Caco-2 (cell line): ENCODE results near the gene IFT20. TPM values are rescaled to one million over a fixed set of nuclear protein-coding genes. Genes with fewer than 3 reads are reported as not detected.

Experiments used
- BruUV-seq: library from RNA; stranded (reverse); fragments of 400-500 nt; replicated peaks from 2 replicates; lab custom pipeline; 2021; lab: Mats Ljungman, UMichigan
- CTCF ChIA-PET: fragments of 300-600 bp; sonication (Branson Sonifier 250); formaldehyde crosslinking; loops from one replicate; lab custom pipeline; 2022; ENCODE audit warnings: antibody characterized with exemption; lab: Charles Lee
- POLR2A ChIA-PET: fragments of 300-600 bp; sonication (Branson Sonifier 250); formaldehyde crosslinking; loops from one replicate; lab custom pipeline; 2022; ENCODE audit warnings: antibody characterized with exemption; lab: Charles Lee
- DNase-seq, 2 experiments: peaks; one replicate each; pipeline versions ENCODE4 v3.0.0 to v3.0.0-alpha.2; 2020 to 2022
- H3K27me3 ChIP-seq: replicated peaks from 2 replicates; pipeline ENCODE4 v1.6.0; 2011; ENCODE audit warnings: low read length; ENCODE audit not compliant: control insufficient read depth, insufficient read depth
- H3K36me3 ChIP-seq: 2 replicates; pipeline ENCODE4 v1.5.1; 2011; ENCODE audit warnings: low read length; ENCODE audit not compliant: control insufficient read depth, insufficient read depth
- H3K4me1 ChIP-seq: fragments of 250-450 bp; sonication (Bioruptor Pico); 2 replicates; pipeline ENCODE4 v1.5.1; 2020; ENCODE audit warnings: mild to moderate bottlenecking
- H3K4me3 ChIP-seq: 2 replicates; pipeline ENCODE4 v1.5.1; 2011; ENCODE audit warnings: low read depth, mild to moderate bottlenecking, control low read depth, low read length
- H3K9me3 ChIP-seq: fragments of 250-450 bp; sonication (Bioruptor Pico); 2 replicates; pipeline ENCODE4 v1.5.1; 2020; ENCODE audit warnings: mild to moderate bottlenecking, moderate library complexity
- H3K27ac Mint-ChIP-seq: one replicate; pipeline ENCODE4 v1.8.0; 2022; ENCODE audit warnings: mixed read lengths; ENCODE audit not compliant: unreplicated experiment
- H3K27me3 Mint-ChIP-seq: one replicate; pipeline ENCODE4 v1.8.0; 2022; ENCODE audit warnings: mixed read lengths; ENCODE audit not compliant: insufficient read depth, unreplicated experiment
- H3K36me3 Mint-ChIP-seq: one replicate; pipeline ENCODE4 v1.8.0; 2022; ENCODE audit warnings: mild to moderate bottlenecking, mixed read lengths; ENCODE audit not compliant: insufficient read depth, unreplicated experiment
- H3K4me1 Mint-ChIP-seq: one replicate; pipeline ENCODE4 v1.8.0; 2022; ENCODE audit warnings: low read depth, mixed read lengths; ENCODE audit not compliant: unreplicated experiment
- H3K4me3 Mint-ChIP-seq: one replicate; pipeline ENCODE4 v1.8.0; 2022; ENCODE audit warnings: mild to moderate bottlenecking, moderate library complexity, mixed read lengths; ENCODE audit not compliant: unreplicated experiment
- H3K9me3 Mint-ChIP-seq: one replicate; pipeline ENCODE4 v1.8.0; 2022; ENCODE audit warnings: mixed read lengths; ENCODE audit not compliant: unreplicated experiment
- CTCF ChIP-seq, 2 experiments: fragments of 200-600 bp in 1 of 2; IDR thresholded peaks; 1 replicate in 1 of 2; 2 replicates in 1 of 2; pipeline versions ENCODE4 v1.5.1 to v1.8.0; 2011 to 2022; ENCODE audit warnings: antibody characterized with exemption in 1 of 2, control low read depth in 1 of 2, inconsistent platforms in 1 of 2, low read depth in 1 of 2, low read length in 1 of 2, mild to moderate bottlenecking in 1 of 2, moderate library complexity in 1 of 2; ENCODE audit not compliant: insufficient read depth in 1 of 2, severe bottlenecking in 1 of 2, unreplicated experiment in 1 of 2
- intact Hi-C: fragments of 100-400 bp; cut with micrococcal nuclease; formaldehyde crosslinking; loops from one replicate; pipeline ENCODE4 v1.10.0; 2022; ENCODE audit not compliant: unreplicated experiment
- total RNA-seq: library from RNA; stranded (reverse); gene quantifications from 2 replicates; pipeline ENCODE4 v1.2.3, GENCODE V29; 2022

The IFT20 gene
- total RNA-seq, 1 experiment from 2014 or later: 89.9 TPM

GRCh38 chr17:28370035-28370743, 34.9 kb upstream of the IFT20 start, which contains the start of gene VTN:
Gene VTN (minus strand): TSS chr17:28370307. CDS start chr17:28370203, 104 bp downstream.
- H3K27ac Mint-ChIP-seq: peak within 1 kb of the TSS; percentile 88
- H3K4me1 Mint-ChIP-seq: peaks cover 54% of the 10 kb centered on the region
- peaks cover 54% of the 10 kb centered on the region for H3K36me3 Mint-ChIP-seq
- no peaks in the 10 kb centered on the region for H3K9me3 Mint-ChIP-seq
- peak within 1 kb of the TSS; percentile 75 for H3K4me3 Mint-ChIP-seq
- no TSS peak for BruUV-seq
- Histone ChIP-seq H3K27me3 (no peaks in the 10 kb centered on the region), H3K4me3 (peak within 1 kb of the TSS; percentile 46), H3K36me3 (peaks cover 14% of the 10 kb centered on the region), H3K9me3 (no peaks in the 10 kb centered on the region), H3K4me1 (peaks cover 46% of the 10 kb centered on the region)
- TF ChIP-seq CTCF (IDR thresholded peaks at IDR 0.05; ENCODE audit: insufficient read depth in 1 of 2, low read depth in 1 of 2, low read length in 1 of 2, severe bottlenecking in 1 of 2, unreplicated experiment in 1 of 2): peak in 1 of 2 experiments; percentile 67
- ChIA-PET CTCF (interaction anchor here (0.6 to 6.0 kb wide), 28 partner anchors 9 to 329 kb away, joined by 3 to 45 read pairs (median 5); partner anchors contain the start of genes IFT20, PIGS, POLDIP2 and SLC46A1), POLR2A (interaction anchor here (0.5 to 4.7 kb wide), 18 partner anchors 9 to 329 kb away, joined by 3 to 87 read pairs (median 5); partner anchors contain the start of genes IFT20, POLDIP2 and TNFAIP1)
- peak; percentile 100 for DNase-seq
- intact Hi-C loops: loop anchor here (1.0 kb wide), 1 partner anchor 34 kb away; no protein-coding TSS in a partner anchor
- H3K27me3 Mint-ChIP-seq: no peaks in the 10 kb centered on the region

GRCh38 chr17:28369684-28370034, 34.4 kb upstream of the IFT20 start:
- TF ChIP-seq CTCF (IDR thresholded peaks at IDR 0.05; ENCODE audit: insufficient read depth in 1 of 2, low read depth in 1 of 2, low read length in 1 of 2, severe bottlenecking in 1 of 2, unreplicated experiment in 1 of 2): peak; percentile 52 to 75
- H3K36me3 Mint-ChIP-seq: peaks cover 54% of the 10 kb centered on the region
- peak overlapping the region; percentile 75 for H3K4me3 Mint-ChIP-seq
- TSS peak; percentile 66 for BruUV-seq
- peak overlapping the region; percentile 88 for H3K27ac Mint-ChIP-seq
- Histone ChIP-seq H3K9me3 (no peaks in the 10 kb centered on the region), H3K4me3 (peak overlapping the region; percentile 46), H3K27me3 (no peaks in the 10 kb centered on the region), H3K4me1 (peaks cover 46% of the 10 kb centered on the region), H3K36me3 (peaks cover 14% of the 10 kb centered on the region)
- ChIA-PET CTCF (interaction anchor here (0.6 to 6.0 kb wide), 26 partner anchors 8 to 329 kb away, joined by 3 to 45 read pairs (median 5); partner anchors contain the start of genes IFT20, PIGS, POLDIP2 and SLC46A1), POLR2A (interaction anchor here (0.5 to 4.7 kb wide), 17 partner anchors 8 to 329 kb away, joined by 3 to 87 read pairs (median 5); partner anchors contain the start of genes IFT20, POLDIP2 and TNFAIP1)
- peaks cover 54% of the 10 kb centered on the region for H3K4me1 Mint-ChIP-seq
- peak; percentile 81 to 85 for DNase-seq
- H3K9me3 Mint-ChIP-seq: no peaks in the 10 kb centered on the region
- intact Hi-C loops: loop anchor here (1.0 to 10.0 kb wide), 4 partner anchors 33 to 175 kb away; partner anchors contain the start of gene SLC46A1
- no peaks in the 10 kb centered on the region for H3K27me3 Mint-ChIP-seq
